Measurements from ENCODE around the gene GFOD1. TPM values are rescaled to one million over a fixed set of nuclear protein-coding genes. Genes with fewer than 3 reads are reported as not detected.

The GFOD1 gene
- total RNA-seq, 4 donors from 2014 or later, result 7.3 to 15.9 (median 12.4) TPM

- H3K4me3 ChIP-seq (ENCODE audit: low read depth, poor library complexity, severe bottlenecking), result peak overlapping the region; percentile 19
- peak in 1 of 2 donors; percentile 92 for DNase-seq (ENCODE audit: low spot score in 2 of 2)
- intact Hi-C loops (cut with DNase I; ENCODE audit: low total_unique reads), result no loop called here
- no peak for TF ChIP-seq POLR2A (IDR thresholded peaks at IDR 0.05)
- TF ChIP-seq, protein P1, sequence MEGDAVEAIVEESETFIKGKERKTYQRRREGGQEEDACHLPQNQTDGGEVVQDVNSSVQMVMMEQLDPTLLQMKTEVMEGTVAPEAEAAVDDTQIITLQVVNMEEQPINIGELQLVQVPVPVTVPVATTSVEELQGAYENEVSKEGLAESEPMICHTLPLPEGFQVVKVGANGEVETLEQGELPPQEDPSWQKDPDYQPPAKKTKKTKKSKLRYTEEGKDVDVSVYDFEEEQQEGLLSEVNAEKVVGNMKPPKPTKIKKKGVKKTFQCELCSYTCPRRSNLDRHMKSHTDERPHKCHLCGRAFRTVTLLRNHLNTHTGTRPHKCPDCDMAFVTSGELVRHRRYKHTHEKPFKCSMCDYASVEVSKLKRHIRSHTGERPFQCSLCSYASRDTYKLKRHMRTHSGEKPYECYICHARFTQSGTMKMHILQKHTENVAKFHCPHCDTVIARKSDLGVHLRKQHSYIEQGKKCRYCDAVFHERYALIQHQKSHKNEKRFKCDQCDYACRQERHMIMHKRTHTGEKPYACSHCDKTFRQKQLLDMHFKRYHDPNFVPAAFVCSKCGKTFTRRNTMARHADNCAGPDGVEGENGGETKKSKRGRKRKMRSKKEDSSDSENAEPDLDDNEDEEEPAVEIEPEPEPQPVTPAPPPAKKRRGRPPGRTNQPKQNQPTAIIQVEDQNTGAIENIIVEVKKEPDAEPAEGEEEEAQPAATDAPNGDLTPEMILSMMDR (IDR thresholded peaks at IDR 0.05), result no peak
- 13 to 25% methylated on average over 30 to 57 of the region's 57 CpGs for WGBS, 2 donors
These were observed 855 bp upstream of the GFOD1 start for GRCh38 chr6:13488015-13488895.

GRCh38 chr6:13486679-13487121 lies 700 bp downstream of the GFOD1 start:
- intact Hi-C loops (cut with DNase I; ENCODE audit: low total_unique reads), result no loop called here
- 0% methylated on average over 24 to 32 of the region's 39 CpGs for WGBS, 2 donors
- TF ChIP-seq POLR2A (IDR thresholded peaks at IDR 0.05), result no peak
- TF ChIP-seq, protein P1 (IDR thresholded peaks at IDR 0.05), result no peak
- peak; percentile 55 to 92 for DNase-seq (ENCODE audit: low spot score in 2 of 2)
- H3K4me3 ChIP-seq (ENCODE audit: low read depth, poor library complexity, severe bottlenecking), result peak overlapping the region; percentile 66

DNA sequence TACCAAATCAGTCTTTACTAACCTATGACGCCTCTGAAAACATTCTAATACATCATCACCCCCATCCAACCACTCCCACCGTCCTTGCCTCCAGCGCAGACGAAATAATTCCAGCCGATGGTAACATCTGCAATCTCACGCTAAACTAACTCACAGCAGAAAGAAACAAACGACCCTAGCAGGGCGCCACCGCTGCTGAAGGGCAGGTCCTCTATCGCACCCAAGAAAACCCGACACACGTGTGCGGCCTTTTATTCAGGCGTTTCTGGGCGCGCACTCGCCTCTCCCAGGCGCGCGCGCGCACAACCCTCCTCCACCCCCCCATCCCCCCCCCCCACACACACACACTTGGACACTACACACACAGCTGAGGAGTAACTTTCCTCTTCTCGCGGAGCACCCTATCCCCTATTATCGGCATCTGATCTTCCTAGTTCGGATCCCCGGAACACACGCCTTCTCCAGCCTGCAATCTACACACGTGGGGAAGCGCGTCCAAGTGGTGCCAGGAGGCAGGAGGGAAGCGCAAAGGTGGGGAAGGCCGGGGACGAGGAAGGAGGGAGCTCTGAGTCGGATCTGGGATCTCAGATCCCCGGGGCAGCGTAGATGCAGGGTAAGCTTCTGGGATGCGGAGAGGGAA lies 1.4 kb downstream of the GFOD1 start:
- intact Hi-C loops (cut with DNase I; ENCODE audit: low total_unique reads), result no loop called here
- TF ChIP-seq, protein P1 (IDR thresholded peaks at IDR 0.05), result no peak
- TF ChIP-seq POLR2A (IDR thresholded peaks at IDR 0.05), result no peak

GRCh38 chr6:13485303-13485702 lies 2.1 kb downstream of the GFOD1 start:
- 82 to 84% methylated on average over 4 of the region's 4 CpGs for WGBS, 2 donors
- intact Hi-C loops (cut with DNase I; ENCODE audit: low total_unique reads), result no loop called here
- peak overlapping the region; percentile 10 for H3K4me3 ChIP-seq (ENCODE audit: low read depth, poor library complexity, severe bottlenecking)
- no peak for DNase-seq (ENCODE audit: low spot score in 2 of 2)
- TF ChIP-seq POLR2A (IDR thresholded peaks at IDR 0.05), result no peak
- TF ChIP-seq, protein P1 (IDR thresholded peaks at IDR 0.05), result no peak

More for the DNA sequence above, 1.4 kb downstream of the GFOD1 start:
- H3K4me3 ChIP-seq (ENCODE audit: low read depth, poor library complexity, severe bottlenecking), result peak overlapping the region; percentile 66
- WGBS, 2 donors, result 2% methylated on average over 36 to 38 of the region's 38 CpGs
- no peak for DNase-seq (ENCODE audit: low spot score in 2 of 2)

DNA sequence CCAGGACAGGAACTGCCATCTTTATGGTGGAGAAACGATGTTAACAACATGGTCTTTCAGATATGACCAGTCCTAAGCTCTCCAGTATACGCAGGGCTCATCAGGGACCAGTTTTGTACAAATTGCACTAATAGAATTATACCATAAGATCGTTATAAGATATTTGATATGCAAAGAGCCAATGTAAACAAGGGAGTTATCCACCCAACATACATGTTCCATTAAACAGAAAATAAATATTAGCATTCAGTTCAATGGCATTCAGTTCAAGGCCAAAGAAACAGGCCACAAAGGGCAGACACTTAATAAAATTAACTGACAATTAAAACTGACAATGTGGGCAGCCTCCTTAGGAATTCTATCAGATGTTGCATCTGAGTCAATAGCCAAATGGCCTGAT lies 2.6 kb downstream of the GFOD1 start:
- no peak for DNase-seq (ENCODE audit: low spot score in 2 of 2)
- no peak for TF ChIP-seq POLR2A (IDR thresholded peaks at IDR 0.05)
- 76 to 82% methylated on average over 3 of the region's 3 CpGs for WGBS, 2 donors
- H3K4me3 ChIP-seq (ENCODE audit: low read depth, poor library complexity, severe bottlenecking), result no peak overlapping the region
- intact Hi-C loops (cut with DNase I; ENCODE audit: low total_unique reads), result no loop called here

- TF ChIP-seq, protein P1 (IDR thresholded peaks at IDR 0.05), result no peak
- no peak for TF ChIP-seq POLR2A (IDR thresholded peaks at IDR 0.05)
- WGBS, 2 donors, result 81 to 84% methylated on average over 6 of the region's 6 CpGs
- no peak for DNase-seq (ENCODE audit: low spot score in 2 of 2)
- intact Hi-C loops (cut with DNase I; ENCODE audit: low total_unique reads), result no loop called here
- no peak overlapping the region for H3K4me3 ChIP-seq (ENCODE audit: low read depth, poor library complexity, severe bottlenecking)
These were observed 3.2 kb downstream of the GFOD1 start for GRCh38 chr6:13484138-13484708.
